ENCODE results near the gene ME1.

Gene ME1

DNA sequence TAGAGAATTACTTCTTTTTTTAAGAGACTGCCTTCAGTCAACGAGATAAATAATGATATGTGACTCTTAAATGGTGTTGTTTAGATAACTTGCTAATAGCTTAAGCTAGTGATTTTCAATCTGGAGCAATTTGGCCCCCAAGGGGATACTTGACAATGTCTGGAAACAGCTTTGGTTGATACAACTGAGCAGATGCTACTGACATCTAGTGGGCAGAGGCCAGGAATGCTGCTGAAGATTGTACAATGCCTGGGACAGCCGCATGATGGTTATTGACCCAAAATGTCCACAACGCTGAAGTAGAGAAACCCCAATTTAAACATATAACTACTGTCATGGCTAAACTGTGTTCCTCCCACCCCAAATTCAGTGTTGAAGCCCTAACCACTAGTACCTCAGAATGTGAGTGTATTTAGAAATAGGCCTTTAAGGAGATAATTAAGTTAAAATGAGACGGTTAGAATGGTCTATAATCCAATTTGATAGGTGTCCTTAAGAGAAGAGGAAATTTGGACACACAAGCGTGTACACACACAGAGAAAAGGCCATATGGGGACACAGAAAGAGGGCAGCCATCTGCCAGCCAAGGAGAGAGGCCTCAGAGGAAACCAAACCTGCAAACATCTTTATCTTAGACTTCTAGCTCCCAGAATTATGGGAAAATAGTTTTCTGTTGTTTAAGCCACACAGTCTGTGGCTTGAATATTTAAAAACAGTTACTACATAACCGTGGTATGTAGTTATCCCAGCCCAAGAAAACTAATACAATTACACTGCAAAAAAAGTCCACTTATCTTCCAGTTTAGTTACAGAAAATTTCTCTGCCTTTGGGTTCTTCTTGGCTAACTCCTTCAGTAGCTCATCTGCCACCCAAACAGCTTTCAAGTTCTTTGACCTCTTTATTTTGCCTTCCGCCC lies 215.5 kb downstream of the ME1 start:
- TF ChIP-seq, protein P1, sequence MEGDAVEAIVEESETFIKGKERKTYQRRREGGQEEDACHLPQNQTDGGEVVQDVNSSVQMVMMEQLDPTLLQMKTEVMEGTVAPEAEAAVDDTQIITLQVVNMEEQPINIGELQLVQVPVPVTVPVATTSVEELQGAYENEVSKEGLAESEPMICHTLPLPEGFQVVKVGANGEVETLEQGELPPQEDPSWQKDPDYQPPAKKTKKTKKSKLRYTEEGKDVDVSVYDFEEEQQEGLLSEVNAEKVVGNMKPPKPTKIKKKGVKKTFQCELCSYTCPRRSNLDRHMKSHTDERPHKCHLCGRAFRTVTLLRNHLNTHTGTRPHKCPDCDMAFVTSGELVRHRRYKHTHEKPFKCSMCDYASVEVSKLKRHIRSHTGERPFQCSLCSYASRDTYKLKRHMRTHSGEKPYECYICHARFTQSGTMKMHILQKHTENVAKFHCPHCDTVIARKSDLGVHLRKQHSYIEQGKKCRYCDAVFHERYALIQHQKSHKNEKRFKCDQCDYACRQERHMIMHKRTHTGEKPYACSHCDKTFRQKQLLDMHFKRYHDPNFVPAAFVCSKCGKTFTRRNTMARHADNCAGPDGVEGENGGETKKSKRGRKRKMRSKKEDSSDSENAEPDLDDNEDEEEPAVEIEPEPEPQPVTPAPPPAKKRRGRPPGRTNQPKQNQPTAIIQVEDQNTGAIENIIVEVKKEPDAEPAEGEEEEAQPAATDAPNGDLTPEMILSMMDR (IDR thresholded peaks at IDR 0.05; ENCODE audit: low read depth, low read length): peak; percentile 90
- in situ Hi-C loops (cut with HindIII; ENCODE audit: low sequenced_read_pairs): no loop called here
- peak; percentile 74 for DNase-seq (ENCODE audit: low read depth, low spot score)
- H3K4me3 ChIP-seq (ENCODE audit: low read depth, low read length): no peak overlapping the region

DNA sequence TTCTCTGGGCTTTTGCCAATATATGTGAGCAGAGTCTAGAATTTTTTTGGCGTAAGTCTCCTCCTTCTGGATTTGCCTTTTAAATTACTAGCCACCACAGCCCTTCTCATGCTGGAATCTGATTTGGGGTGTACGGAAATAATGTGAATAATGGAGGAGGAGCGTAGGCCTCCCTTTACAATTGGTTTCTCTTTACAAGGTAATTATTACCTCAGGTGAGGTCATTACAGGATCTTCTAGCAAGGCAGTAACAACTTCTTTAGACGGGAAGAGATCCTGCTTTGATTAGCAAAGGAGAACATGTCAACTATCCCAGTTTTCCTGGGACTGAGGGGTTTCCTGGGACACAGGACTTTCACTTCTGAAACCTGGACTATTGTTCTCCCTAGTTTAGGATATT lies 228.8 kb downstream of the ME1 start:
- no peak for DNase-seq (ENCODE audit: low read depth, low spot score)
- in situ Hi-C loops (cut with HindIII; ENCODE audit: low sequenced_read_pairs): no loop called here
- H3K4me3 ChIP-seq (ENCODE audit: low read depth, low read length): no peak overlapping the region
- TF ChIP-seq, protein P1 (IDR thresholded peaks at IDR 0.05; ENCODE audit: low read depth, low read length): no peak

DNA sequence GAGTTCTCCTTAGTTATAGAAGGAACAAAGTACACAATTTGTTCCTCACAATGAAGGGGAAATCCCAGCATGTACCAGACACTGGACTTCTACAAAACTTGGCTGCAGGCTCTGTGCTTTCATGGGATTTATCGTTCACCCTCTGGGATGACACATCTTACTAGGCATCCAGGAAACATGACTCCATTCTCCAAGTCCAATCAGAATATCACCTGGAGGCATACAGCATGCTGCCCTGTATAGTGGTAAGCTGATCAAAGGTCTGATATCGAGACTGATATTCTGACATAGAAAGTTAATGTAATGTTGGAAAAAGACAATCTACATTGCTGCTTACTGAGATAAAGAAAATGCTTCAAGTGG lies 231.0 kb downstream of the ME1 start:
- no peak overlapping the region for H3K4me3 ChIP-seq (ENCODE audit: low read depth, low read length)
- in situ Hi-C loops (cut with HindIII; ENCODE audit: low sequenced_read_pairs): no loop called here
- TF ChIP-seq, protein P1 (IDR thresholded peaks at IDR 0.05; ENCODE audit: low read depth, low read length): no peak
- peak; percentile 78 for DNase-seq (ENCODE audit: low read depth, low spot score)

DNA sequence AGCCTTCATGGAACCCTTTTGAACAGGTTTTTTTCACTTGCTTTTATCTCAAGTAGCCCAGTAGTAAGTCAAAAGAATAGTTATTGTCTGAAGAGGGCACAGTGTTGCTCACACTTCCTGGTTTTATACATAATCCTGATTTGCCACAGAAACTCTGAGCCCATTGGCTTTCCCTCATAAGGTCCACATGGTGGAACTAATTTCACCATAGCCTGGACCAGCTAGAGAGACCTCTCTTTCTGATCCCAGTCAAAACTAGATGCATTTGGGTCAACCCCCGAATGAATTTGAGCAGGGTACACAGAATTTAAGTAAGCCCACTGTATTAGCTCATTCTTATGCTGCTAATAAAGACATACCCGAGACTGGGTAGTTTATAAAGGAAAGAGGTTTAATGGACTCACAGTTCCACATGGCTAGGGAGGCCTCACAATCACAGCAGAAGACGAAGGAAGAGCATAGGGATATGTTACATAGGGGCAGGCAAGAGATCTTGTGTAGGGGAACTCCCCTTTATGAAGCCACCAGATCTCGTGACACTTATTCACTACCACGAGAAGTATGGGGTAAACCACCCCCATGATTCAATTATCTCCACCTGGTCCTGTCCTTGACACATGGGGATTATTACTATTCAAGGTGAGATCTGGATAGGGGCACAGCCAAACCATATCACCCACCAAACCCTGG lies 231.5 kb downstream of the ME1 start:
- no peak for DNase-seq (ENCODE audit: low read depth, low spot score)
- no peak overlapping the region for H3K4me3 ChIP-seq (ENCODE audit: low read depth, low read length)
- TF ChIP-seq, protein P1 (IDR thresholded peaks at IDR 0.05; ENCODE audit: low read depth, low read length): no peak
- in situ Hi-C loops (cut with HindIII; ENCODE audit: low sequenced_read_pairs): no loop called here

DNA sequence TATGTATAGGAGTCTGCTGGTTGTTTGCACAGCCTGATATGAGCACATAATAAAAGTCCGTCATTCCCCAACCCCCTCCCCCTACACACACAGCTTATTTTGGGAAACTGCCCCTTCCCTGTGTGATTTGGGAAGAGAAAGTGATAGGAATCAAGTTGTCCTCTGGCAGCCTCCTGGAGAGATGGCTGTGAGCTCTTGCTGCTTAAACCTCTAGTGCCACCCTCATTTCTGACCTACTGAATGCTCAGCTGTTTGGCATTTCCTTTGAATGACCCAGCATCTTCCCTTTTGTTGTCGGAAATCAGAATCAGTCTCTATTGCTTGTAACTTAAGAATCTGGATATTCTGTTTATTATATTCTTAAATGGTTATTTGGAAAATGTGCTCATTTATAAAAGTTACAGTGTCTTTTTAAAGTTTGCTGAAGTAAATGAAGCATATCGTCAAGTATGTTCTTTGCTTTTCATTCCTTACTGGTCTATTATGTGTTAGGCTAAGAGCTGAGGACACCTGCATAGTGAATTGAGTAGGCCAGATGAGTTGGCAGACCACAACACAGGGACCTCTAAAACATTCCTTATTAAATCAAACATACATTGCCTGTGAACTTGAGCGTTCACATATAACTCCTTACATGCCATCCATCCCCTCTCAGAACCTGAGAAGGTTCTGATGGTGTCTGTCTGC lies 232.2 kb downstream of the ME1 start:
- peak; percentile 55 for DNase-seq (ENCODE audit: low read depth, low spot score)
- TF ChIP-seq, protein P1 (IDR thresholded peaks at IDR 0.05; ENCODE audit: low read depth, low read length): no peak
- in situ Hi-C loops (cut with HindIII; ENCODE audit: low sequenced_read_pairs): no loop called here
- no peak overlapping the region for H3K4me3 ChIP-seq (ENCODE audit: low read depth, low read length)

DNA sequence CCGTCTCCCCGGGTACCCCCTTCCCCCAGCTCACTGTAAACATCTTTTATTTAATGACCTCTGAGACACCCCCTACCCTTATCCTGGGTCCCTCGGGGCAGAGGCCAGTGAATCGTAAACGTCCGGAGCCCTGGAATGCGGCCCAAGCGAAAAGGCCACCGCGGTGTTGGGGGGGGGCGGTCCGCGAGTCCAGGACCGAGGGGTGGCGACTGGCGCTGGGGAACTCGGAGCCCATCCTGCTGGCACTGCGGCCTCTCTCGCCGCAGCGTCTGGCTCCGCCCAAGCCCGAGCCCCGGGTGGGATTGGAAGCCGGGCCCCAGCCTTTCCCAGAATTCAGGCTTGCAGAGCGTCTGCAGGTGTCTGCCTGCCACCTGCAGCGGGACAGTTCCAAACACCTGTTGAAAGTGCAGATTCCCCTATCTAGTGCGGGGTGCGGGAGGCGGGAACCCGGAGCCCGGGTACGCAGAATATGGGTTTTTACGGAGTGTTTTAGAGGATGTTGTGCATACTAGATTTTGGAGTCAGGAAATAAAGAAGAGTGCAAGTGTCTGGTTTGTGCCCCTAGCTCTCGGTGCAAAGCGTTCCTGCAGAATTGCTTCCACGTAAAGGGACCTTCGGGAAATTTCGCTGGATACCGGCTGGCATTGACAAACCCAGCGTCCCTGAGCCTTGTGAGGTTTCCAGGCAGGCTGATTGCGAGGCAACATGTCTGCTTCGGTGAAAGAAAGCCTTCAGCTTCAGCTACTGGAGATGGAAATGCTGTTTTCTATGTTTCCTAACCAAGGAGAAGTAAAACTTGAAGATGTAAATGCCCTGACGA lies 236.9 kb downstream of the ME1 start:
- TF ChIP-seq, protein P1 (IDR thresholded peaks at IDR 0.05; ENCODE audit: low read depth, low read length): no peak
- in situ Hi-C loops (cut with HindIII; ENCODE audit: low sequenced_read_pairs): no loop called here
- DNase-seq (ENCODE audit: low read depth, low spot score): peak; percentile 21
- H3K4me3 ChIP-seq (ENCODE audit: low read depth, low read length): peak overlapping the region; percentile 70
